ENCODE measurements around the gene PRAMEF8.
"Not testable (repeated sequence)": the region's sequence is repeated elsewhere in the genome, so short reads cannot be mapped to it uniquely, and the experiment has no call there.

Gene PRAMEF8

DNA sequence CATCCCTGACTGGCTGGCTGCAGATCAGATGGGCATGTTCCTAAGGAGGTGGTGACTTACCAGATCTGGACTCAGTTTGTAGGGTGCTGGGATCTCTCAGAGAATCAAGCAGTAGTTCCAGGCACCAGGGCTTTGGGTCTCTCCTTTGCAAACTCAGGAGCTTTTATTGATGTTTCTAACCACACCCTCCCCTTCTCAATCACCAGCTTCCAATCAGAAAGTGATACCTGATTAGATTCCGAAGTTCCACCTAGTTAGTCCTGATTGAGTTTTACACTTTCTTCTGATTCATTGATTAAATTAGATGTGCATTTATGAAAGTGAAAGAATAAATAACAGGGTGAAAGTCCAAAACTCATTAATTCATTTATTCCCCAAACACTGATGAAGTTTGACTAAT, at the start of gene PRAMEF8:
Gene PRAMEF8, minus strand, starts transcription at position 101 of the 400 bp plus-strand sequence. CDS start 1,046 bp downstream, outside the sequence.
- in situ Hi-C loops (cut with MboI; ENCODE audit: low sequenced_read_pairs) = not testable (repeated sequence)

DNA sequence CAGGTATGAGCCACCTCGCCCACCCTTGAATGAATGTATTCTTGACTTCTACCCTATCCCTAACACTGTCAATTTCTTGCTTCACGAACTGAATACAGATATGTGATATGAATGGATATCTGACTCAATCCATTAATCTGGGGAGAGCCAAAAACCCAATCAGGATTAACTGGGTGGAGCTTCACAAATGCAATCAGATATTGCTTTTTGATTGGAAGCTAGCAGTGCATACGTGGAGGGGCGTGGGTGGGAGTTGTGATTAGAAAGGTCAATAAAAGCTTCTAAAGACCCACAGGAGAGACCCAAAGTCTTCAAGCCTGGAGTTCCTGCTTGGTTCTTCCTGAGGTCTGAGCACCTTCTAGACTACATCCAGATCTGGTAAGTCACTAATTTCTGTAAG, 30.3 kb upstream of the PRAMEF8 start, which contains the start of gene PRAMEF15:
Gene PRAMEF15, plus strand, starts transcription at position 301 of the 400 bp plus-strand sequence. CDS start 2,827 bp downstream, outside the sequence.
- in situ Hi-C loops (cut with MboI; ENCODE audit: low sequenced_read_pairs) = not testable (repeated sequence)

DNA sequence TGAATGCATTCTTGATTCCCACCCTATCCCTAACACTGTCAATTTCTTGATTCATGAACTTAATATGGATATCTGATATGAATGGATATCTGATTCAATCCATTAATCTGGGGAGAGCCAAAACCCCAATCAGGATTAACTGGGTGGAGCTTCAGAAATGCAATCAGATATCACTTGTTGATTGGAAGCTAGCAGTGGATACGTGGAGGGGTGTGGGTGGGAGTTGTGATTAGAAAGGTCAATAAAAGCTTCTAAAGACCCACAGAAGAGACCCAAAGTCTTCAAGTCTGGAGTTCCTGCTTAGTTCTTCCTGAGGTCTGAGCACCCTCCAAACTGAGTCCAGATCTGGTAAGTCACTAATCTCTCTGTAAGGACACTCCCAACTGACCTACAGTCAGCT, 18.3 kb upstream of the PRAMEF8 start, which contains the start of gene PRAMEF33:
Gene PRAMEF33, plus strand, starts transcription at position 301 of the 400 bp plus-strand sequence. CDS start 2,416 bp downstream, outside the sequence.
- in situ Hi-C loops (cut with MboI; ENCODE audit: low sequenced_read_pairs) = not testable (repeated sequence)

DNA sequence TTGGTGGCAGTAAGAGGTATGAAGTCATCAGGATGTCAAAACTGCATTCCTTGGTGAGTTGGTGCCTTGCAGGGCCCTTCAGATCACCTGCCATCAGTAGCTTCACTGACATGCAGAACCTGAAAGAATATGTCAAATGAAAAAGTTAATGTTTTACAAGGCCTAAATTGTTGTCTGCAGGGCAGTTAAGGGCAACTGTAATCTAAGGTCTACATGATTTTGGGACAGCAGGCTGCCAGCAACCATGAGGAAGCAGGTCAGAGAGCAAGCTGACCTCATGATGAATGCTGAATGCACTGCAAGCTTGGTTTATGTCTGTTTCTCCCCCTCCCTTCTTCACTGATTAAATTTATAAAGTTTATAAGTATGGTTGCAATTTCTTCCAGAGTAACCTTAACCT, 17.3 kb upstream of the PRAMEF8 start:
- in situ Hi-C loops (cut with MboI; ENCODE audit: low sequenced_read_pairs) = not testable (repeated sequence)

DNA sequence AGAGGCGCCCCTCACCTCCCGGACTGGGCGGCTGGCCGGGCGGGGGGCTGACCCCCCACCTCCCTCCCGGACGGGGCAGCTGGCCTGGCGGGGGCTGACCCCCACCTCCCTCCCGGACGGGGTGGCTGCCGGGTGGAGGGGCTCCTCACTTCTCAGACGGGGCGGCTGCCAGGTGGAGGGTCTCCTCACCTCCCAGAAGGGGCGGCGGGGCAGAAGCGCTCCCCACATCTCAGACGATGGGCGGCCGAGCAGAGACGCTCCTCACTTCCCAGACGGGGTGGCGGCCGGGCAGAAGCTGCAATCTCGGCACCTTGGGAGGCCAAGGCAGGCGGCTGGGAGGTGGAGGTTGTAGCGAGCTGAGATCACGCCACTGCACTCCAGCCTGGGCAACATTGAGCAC, 13.8 kb upstream of the PRAMEF8 start:
- in situ Hi-C loops (cut with MboI; ENCODE audit: low sequenced_read_pairs) = not testable (repeated sequence)

DNA sequence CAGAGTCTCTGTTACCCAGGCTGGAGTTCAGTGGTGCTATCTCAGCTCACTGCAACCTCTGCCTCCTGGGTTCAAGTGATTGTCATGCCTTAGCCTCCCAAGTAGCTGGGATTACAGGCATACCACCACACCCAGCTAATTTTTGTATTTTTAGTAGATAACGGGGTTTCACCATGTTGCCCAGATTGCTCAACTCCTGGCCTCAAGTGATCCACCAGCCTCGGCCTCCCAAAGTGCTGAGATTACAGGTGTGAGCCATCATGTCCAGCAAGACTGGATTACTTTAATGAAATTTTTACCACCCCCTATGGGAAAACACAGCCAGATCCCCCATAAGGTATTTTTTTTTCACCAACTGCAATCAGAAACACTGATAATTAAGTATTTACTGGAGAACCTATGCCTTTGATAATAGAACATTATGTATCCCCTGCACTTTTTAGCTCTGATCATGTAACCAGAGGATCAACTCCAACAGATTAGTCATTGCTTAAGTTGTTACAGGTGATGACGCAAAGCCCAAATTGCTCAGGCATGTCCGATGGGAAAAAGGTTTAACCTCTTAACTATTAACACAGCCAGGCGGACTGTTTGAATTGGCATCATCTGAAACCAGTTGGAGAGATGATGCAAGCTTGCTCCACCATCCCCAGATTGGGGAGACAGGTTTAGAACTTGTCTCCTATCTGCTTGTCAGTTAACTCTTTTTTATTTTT, 12.4 kb upstream of the PRAMEF8 start:
- in situ Hi-C loops (cut with MboI; ENCODE audit: low sequenced_read_pairs) = not testable (repeated sequence)

DNA sequence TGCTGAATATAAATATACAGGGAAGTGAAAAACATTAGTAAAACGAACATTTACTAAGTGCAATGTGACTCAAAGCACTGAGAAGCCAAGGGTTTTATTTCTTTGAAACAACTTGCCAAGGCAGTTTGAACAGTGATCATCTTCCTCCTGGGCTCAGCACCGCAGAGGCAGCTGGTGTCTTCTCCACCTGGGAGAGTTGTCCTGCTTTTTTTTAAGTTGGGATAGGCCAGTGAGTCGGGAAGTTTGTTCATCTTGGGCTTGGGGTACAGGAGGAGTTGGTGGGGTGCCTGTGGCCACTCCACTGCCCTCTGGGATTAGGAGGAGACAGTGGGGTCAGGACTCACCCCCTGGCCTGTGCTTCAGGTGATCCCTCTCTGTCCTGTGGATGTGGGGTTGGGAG, 4.1 kb upstream of the PRAMEF8 start:
- in situ Hi-C loops (cut with MboI; ENCODE audit: low sequenced_read_pairs) = not testable (repeated sequence)

DNA sequence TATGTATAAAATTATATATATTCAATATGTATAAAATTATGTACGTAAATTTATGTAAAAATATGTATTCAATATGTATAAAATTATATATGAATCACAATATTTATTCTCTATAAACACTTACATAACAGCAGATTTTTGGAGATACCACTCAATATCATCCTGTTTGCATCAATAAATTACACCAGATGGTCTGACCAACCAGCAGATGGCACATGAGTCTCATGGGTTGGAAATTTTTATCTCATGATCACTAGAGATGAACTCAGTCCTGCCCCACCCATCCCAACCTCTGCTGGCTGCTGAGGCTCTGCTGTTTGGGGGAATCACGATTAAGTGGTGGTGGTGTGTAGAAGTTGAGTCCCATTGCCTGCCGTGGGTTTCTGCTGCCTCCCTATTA, 5.3 kb downstream of the PRAMEF8 start:
- in situ Hi-C loops (cut with MboI; ENCODE audit: low sequenced_read_pairs) = not testable (repeated sequence)

DNA sequence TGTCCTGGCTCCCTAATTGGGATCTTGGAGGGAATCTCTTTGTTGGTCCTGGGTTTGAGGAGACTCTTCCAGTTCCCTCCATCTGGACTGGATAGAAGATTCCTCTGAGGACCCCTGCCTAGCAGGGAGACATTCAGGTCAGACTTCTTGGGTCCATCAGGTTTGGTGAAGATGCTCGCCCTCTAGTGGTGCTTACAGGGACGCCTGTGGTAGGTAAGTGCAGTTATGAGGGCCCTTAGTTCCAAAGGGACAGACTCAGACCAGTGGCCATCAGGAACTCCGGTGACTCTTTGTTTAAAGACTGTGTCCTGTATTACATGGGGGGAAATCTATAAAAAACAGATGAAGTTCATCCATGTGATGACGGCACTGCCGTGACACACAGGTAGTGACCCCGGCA, 7.9 kb downstream of the PRAMEF8 start:
- in situ Hi-C loops (cut with MboI; ENCODE audit: low sequenced_read_pairs) = not testable (repeated sequence)

DNA sequence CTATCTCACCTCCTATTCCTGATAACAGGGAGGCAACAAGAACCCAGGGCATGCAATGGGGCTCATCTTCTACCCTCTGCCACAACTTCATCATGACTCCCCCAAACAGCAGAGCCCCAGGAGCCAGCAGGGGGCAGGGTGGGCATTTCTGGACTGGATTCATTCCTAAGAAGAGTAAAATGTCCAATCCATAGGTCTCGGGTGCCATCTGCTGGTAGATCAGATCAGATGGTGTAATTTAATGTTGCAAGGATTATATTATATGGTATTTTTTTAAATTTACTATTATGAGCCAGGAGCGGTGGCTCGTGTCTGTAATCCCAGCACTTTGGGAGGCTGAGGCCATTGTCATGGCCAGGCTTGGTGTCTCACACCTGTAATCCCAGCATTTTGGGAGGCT, 19.8 kb downstream of the PRAMEF8 start:
- in situ Hi-C loops (cut with MboI; ENCODE audit: low sequenced_read_pairs) = not testable (repeated sequence)

DNA sequence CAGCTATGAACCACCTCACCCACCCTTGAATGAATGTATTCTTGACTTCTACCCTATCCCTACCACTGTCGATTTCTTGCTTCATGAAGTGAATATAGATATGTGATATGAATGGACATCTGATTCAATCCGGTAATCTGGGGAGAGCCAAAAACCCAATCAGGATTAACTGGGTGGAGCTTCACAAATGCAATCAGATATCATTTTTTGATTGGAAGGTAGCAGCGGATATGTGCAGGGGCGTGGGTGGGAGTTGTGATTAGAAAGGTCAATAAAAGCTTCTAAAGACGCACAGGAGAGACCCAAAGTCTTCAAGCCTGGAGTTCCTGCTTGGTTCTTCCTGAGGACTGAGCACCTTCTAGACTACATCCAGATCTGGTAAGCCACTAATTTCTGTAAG, 31.0 kb downstream of the PRAMEF8 start, which contains the start of gene PRAMEF5:
Gene PRAMEF5, plus strand, starts transcription at position 301 of the 400 bp plus-strand sequence. CDS start 5,071 bp downstream, outside the sequence.
- in situ Hi-C loops (cut with MboI; ENCODE audit: low sequenced_read_pairs) = not testable (repeated sequence)

DNA sequence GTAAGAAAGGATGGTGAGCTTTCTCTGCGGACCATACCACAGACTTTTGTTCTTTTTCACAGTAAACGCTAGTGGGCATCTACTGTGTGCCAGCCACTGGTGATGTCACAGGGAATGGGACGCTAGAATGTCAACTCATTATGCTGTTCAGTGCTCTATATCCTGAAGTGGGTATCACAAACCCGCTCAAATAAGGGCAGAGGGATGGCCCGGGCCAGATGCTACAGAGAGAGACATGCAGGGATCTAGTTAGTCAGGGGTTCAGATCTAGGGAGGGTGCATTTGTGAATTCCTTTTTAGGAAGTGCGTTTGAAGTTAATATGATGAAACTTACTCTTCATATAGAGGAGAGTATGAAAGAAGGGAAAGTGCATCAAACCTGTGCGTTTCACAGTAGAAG, 37.8 kb downstream of the PRAMEF8 start:
- in situ Hi-C loops (cut with MboI; ENCODE audit: low sequenced_read_pairs) = not testable (repeated sequence)

DNA sequence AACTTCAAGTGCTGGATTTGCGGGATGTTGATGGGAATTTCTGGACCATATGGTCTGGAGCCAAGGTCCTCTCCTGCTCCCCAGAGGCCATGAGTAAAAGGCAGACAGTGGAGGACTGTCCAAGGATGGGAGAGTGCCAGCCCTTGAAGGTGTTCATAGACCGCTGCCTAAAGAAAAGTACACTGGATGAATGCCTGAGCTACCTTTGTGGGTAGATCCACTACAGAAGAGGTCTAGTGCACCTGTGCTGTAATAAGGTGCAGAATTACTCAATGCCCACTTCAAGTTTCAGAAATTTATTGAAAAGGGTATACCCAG, 38.4 kb downstream of the PRAMEF8 start:
- in situ Hi-C loops (cut with MboI; ENCODE audit: low sequenced_read_pairs) = not testable (repeated sequence)

DNA sequence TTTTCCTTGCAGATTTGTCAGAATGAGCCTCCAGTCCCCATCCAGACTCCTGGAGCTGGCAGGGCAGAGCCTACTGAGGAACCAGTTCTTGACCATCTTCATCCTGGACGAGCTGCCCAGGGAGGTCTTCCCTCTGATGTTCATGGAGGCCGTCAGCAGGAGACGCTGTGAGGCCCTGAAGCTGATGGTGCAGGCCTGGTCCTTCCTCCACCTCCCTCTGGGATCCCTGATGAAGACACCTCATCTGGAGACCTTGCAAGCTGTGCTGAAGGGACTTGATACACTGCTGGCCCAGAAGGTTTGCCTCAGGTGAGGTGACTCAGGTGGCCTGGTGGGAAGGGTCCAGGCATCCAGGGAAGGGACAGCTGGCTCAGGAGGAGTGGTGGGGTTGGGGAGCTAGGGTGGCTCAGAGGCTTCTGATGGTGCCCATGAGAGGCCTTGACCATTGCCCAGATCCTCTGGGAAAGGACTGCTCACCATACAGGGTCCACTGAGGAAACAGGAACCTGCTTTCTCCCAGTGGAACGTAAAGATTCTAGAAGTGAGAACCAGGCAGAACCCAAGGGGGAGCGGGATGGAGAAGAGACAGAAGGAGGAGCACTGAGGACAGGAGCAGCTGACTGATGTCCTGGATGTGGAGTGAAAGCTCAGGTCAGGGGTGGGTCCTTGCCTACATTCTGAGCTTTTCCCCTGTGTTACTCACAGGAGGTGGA, 38.9 kb downstream of the PRAMEF8 start:
- in situ Hi-C loops (cut with MboI; ENCODE audit: low sequenced_read_pairs) = not testable (repeated sequence)

DNA sequence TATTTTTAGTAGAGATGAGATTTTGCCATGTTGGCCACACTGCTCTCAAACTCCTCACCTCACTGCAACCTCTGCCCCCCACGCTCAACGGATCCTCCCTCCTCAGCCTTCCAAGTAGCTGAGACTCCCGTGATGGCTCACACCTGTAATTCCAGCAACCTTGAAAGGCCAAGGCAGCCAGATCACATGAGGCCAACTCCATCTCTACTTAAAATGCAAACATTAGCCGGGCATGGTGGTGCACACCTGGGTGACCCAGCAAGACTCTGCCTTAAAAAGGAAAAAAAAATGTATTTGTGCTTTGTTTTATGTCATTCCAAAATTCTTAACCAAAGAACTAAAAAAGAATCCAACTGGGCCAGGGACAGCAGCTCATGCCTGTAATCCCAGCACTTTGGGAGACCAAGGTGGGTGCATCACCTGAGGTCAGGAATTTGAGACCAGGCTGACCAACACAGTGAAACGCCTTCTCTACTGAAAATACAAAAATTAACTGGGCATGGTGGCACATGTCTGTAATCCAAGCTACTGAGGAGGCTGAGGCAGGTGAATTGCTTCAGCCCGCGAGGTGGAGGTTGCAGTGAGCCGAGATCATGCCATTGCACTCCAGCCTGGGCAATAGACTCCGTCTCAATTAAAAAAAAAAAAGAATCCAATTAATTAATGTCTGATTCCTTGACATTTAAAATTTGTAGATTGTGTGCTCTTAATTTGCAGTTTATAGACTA, 41.2 kb downstream of the PRAMEF8 start:
- in situ Hi-C loops (cut with MboI; ENCODE audit: low sequenced_read_pairs) = not testable (repeated sequence)

DNA sequence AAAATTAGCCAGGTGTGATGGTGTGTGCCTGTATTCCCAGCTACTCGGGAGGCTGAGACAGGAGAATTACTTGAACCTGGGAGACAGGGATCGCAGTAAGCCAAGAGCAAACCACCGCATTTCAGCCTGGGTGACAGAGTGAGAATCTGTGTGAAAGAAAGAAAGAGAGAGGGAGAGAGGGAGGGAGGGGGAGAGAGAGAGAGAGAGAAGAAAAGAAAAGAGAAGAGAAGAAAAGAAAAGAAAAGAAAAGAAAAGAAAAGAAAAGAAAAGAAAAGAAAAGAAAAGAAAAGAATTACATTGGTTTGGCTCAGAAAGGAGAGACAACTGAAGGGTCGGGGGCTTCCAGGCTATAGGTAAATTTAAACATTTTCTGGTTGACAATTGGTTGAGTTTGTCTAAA, 45.3 kb downstream of the PRAMEF8 start:
- in situ Hi-C loops (cut with MboI; ENCODE audit: low sequenced_read_pairs) = not testable (repeated sequence)

DNA sequence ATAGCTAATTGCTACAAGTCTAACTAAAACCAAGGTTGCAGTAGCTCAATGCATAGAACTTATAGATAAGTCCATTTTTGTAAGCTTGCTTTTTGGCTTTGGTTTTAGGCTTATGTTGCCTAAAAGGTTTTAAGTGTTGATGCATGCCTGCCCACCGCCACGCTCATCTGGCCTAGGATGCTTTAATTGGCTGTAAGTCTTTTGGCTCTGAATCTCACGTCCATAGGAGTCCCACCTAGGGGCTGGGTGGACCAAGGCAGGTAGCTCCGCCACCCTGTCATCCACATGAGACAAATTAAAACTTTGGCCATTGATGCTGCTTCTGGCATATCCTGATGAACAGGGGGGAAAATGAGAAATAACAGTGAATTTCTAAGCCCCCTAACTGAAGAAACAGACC, 47.4 kb downstream of the PRAMEF8 start:
- in situ Hi-C loops (cut with MboI; ENCODE audit: low sequenced_read_pairs) = not testable (repeated sequence)

DNA sequence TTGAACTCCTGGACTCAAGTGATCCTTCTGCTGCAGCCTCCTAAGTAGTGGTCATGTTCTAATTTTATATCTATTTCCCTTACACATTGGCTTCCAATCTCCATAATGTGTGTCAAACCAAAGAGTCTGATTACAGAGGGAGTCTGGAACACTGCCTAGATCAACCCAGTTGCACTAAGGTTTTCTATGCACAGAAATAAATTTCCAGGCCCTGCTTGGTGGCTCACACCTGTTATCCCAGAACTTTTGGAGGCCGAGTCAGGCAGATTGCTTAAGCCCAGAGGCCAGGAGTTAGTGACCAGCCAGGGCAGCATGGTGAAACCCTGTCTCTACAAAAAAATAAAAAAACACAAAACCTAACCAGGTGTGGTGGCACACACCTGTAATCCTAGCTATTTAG, 50.9 kb downstream of the PRAMEF8 start:
- in situ Hi-C loops (cut with MboI; ENCODE audit: low sequenced_read_pairs) = not testable (repeated sequence)

DNA sequence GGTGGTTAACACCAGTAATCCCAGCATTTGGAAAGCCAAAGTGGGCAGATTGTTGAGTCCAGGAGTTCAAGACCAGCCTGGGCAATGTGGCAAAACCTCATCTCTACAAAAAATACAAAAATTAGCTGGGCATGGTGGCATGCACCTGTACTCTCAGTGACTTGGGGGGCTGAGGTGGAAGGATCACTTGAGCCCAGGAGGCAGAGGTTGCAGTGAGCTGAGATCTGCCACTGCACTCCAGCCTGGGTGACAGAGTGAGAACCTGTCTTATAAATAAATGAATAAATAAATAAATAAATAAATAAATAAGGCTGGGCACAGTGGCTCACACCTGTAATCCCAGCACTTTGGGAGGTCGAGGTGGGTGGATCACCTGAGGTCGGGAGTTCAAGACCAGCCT, 52.9 kb downstream of the PRAMEF8 start:
- in situ Hi-C loops (cut with MboI; ENCODE audit: low sequenced_read_pairs) = not testable (repeated sequence)

All from HL-60/S4 (cell line).